Neural crest cell (in vitro differentiated cells): ENCODE results near the gene NAA15. TPM values are rescaled to one million over a fixed set of nuclear protein-coding genes. Genes with fewer than 3 reads are reported as not detected.
A peak's percentile ranks its signal among the peaks of the same experiment; 100 is the strongest.
"Not testable (repeated sequence)": the region's sequence is repeated elsewhere in the genome, so short reads cannot be mapped to it uniquely, and the experiment has no call there.

Experiments used
- DNase-seq: peaks from one replicate; pipeline ENCODE4 v3.0.0; 2021; ENCODE audit warnings: low read depth, mixed read lengths, low spot score
- H3K27ac Mint-ChIP-seq: one replicate; pipeline ENCODE4 v1.8.0; 2021; ENCODE audit warnings: mild to moderate bottlenecking, mixed read lengths; ENCODE audit not compliant: unreplicated experiment
- H3K27me3 Mint-ChIP-seq: 2 replicates; pipeline ENCODE4 v1.8.0; 2021; ENCODE audit warnings: low read depth, mild to moderate bottlenecking, mixed read lengths
- H3K36me3 Mint-ChIP-seq: 2 replicates; pipeline ENCODE4 v1.8.0; 2021; ENCODE audit warnings: low read depth, mild to moderate bottlenecking, mixed read lengths
- H3K4me1 Mint-ChIP-seq: 2 replicates; pipeline ENCODE4 v1.8.0; 2021; ENCODE audit warnings: mixed read lengths
- H3K4me3 Mint-ChIP-seq: one replicate; pipeline ENCODE4 v1.8.0; 2021; ENCODE audit warnings: mild to moderate bottlenecking, mixed read lengths
- H3K9me3 Mint-ChIP-seq: 2 replicates; pipeline ENCODE4 v1.8.0; 2021; ENCODE audit warnings: mixed read lengths
- CTCF ChIP-seq: fragments of 200-600 bp; sonication (generic); conservative IDR thresholded peaks from 2 replicates; pipeline ENCODE4 v1.5.0; 2021; ENCODE audit warnings: antibody characterized with exemption, mild to moderate bottlenecking
- long read RNA-seq: library from polyadenylated mRNA; unstranded; transcript quantifications from one replicate; pipeline ENCODE4 v2.0.0, GENCODE V29; 2020
- total RNA-seq: library from RNA; stranded (reverse); gene quantifications from 2 replicates; pipeline ENCODE4 v1.2.1, GENCODE V29; 2021

NAA15 gene
- 81.9 and 87.4 TPM in 2 replicates for total RNA-seq
- long read RNA-seq, full-length matches to known transcripts: 5 of 242 reads
- long read RNA-seq, partial matches to known transcripts: 217 of 242 reads
- long read RNA-seq, other reads (novel, unspliced or antisense): 20 of 242 reads

GRCh38 chr4:139301113-139301820 lies at the start of gene NAA15:
Gene NAA15 (plus strand): TSS chr4:139301505. CDS start chr4:139301778, 273 bp downstream.
- no peak for TF ChIP-seq CTCF
- peak within 1 kb of the TSS; percentile 99 for H3K4me3 Mint-ChIP-seq
- peaks cover 41% of the 10 kb centered on the region for H3K4me1 Mint-ChIP-seq
- peak; percentile 95 for DNase-seq
- no peaks in the 10 kb centered on the region for H3K27me3 Mint-ChIP-seq
- H3K36me3 Mint-ChIP-seq: peaks cover 22% of the 10 kb centered on the region
- H3K9me3 Mint-ChIP-seq: no peaks in the 10 kb centered on the region
- H3K27ac Mint-ChIP-seq: peak within 1 kb of the TSS; percentile 98

- no peak for DNase-seq
- H3K4me1 Mint-ChIP-seq: no peaks in the 10 kb centered on the region
- no peak overlapping the region for H3K27ac Mint-ChIP-seq
- no peaks in the 10 kb centered on the region for H3K27me3 Mint-ChIP-seq
- H3K4me3 Mint-ChIP-seq: no peak overlapping the region
- TF ChIP-seq CTCF: no peak
- H3K9me3 Mint-ChIP-seq: no peaks in the 10 kb centered on the region
- no peaks in the 10 kb centered on the region for H3K36me3 Mint-ChIP-seq
Measured at GRCh38 chr4:139253046-139253445, 48.3 kb upstream of the NAA15 start.

- Mint-ChIP-seq H3K4me1 (no peaks in the 10 kb centered on the region), H3K4me3 (no peak overlapping the region), H3K9me3 (no peaks in the 10 kb centered on the region), H3K36me3 (no peaks in the 10 kb centered on the region), H3K27ac (no peak overlapping the region), H3K27me3 (no peaks in the 10 kb centered on the region)
- no peak for DNase-seq
- TF ChIP-seq CTCF: no peak
Measured at GRCh38 chr4:139253713-139254112, 47.6 kb upstream of the NAA15 start.

GRCh38 chr4:139255581-139255980 lies 45.7 kb upstream of the NAA15 start:
- H3K4me1 Mint-ChIP-seq, H3K36me3 Mint-ChIP-seq, H3K27me3 Mint-ChIP-seq, H3K4me3 Mint-ChIP-seq, H3K9me3 Mint-ChIP-seq, H3K27ac Mint-ChIP-seq, DNase-seq: not testable (repeated sequence)

GRCh38 chr4:139256349-139256748 lies 45.0 kb upstream of the NAA15 start:
- no peaks in the 10 kb centered on the region for H3K27me3 Mint-ChIP-seq
- H3K36me3 Mint-ChIP-seq: no peaks in the 10 kb centered on the region
- TF ChIP-seq CTCF: no peak
- no peak overlapping the region for H3K4me3 Mint-ChIP-seq
- H3K9me3 Mint-ChIP-seq: no peaks in the 10 kb centered on the region
- DNase-seq: no peak
- H3K4me1 Mint-ChIP-seq: no peaks in the 10 kb centered on the region
- no peak overlapping the region for H3K27ac Mint-ChIP-seq

- Mint-ChIP-seq H3K9me3 (no peaks in the 10 kb centered on the region), H3K4me3 (no peak overlapping the region), H3K4me1 (peaks cover 12% of the 10 kb centered on the region), H3K36me3 (no peaks in the 10 kb centered on the region), H3K27ac (no peak overlapping the region), H3K27me3 (no peaks in the 10 kb centered on the region)
- DNase-seq: no peak
- TF ChIP-seq CTCF: no peak
Measured at GRCh38 chr4:139265654-139266053, 35.7 kb upstream of the NAA15 start.
